ENCODE measurements around the gene PLA2G2C.

DNA sequence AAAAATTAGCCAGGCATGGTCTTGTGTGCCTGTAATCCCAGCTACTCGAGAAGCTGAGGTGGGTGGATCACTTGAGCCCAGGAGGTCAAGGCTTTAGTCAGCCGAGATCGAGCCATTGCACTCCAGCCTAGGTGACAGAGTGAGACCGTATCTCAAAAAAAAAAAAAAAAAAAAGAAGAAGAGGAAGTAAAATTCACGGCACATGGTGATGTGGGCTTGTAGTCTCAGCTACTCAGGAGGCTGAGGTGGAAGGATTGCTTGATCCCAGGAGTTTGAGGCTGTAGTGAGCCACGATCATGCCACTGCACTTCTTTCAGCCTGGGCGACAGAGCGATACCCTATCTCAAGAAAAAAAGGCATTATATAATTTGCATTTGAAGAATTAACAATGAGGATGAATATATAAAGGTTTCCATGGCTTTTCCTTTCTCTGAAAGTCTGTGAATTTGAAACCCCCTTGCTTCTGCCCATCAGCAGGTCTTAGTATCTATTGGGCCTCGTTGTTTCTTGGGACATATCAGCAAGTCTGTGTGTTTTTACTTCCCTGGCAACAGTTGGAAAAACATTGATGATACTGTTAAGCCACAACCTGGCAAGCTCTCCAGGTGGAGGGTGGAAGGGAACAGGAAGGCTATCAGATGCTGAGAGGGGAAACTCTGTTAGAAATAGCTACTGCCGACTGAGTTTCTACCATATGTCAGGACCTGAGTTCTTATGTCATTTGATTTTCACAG is 62.4 kb downstream of the PLA2G2C start:
- TF ChIP-seq, protein P1, sequence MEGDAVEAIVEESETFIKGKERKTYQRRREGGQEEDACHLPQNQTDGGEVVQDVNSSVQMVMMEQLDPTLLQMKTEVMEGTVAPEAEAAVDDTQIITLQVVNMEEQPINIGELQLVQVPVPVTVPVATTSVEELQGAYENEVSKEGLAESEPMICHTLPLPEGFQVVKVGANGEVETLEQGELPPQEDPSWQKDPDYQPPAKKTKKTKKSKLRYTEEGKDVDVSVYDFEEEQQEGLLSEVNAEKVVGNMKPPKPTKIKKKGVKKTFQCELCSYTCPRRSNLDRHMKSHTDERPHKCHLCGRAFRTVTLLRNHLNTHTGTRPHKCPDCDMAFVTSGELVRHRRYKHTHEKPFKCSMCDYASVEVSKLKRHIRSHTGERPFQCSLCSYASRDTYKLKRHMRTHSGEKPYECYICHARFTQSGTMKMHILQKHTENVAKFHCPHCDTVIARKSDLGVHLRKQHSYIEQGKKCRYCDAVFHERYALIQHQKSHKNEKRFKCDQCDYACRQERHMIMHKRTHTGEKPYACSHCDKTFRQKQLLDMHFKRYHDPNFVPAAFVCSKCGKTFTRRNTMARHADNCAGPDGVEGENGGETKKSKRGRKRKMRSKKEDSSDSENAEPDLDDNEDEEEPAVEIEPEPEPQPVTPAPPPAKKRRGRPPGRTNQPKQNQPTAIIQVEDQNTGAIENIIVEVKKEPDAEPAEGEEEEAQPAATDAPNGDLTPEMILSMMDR (conservative IDR thresholded peaks at IDR 0.05) = no peak
- TF ChIP-seq ZFX (IDR thresholded peaks at IDR 0.05) = no peak
